Osteoblast (primary cell): ENCODE results near the gene CEP152. TPM values are rescaled to one million over a fixed set of nuclear protein-coding genes. Genes with fewer than 3 reads are reported as not detected.

Source experiments
- DNase-seq: peaks from one replicate; pipeline ENCODE4 v3.0.0; 2011; ENCODE audit warnings: low spot score, mixed read lengths; ENCODE audit not compliant: insufficient read length; ENCODE audit errors: missing footprints
- H2AFZ ChIP-seq: 2 replicates; pipeline ENCODE4 v1.6.0; 2011; ENCODE audit warnings: mild to moderate bottlenecking, low read length
- H3K27ac ChIP-seq: 2 replicates; pipeline ENCODE4 v1.5.1; 2011; ENCODE audit warnings: mild to moderate bottlenecking, low read depth, low read length, moderate library complexity
- H3K27me3 ChIP-seq: 2 replicates; pipeline ENCODE4 v1.6.0; 2012; ENCODE audit warnings: mild to moderate bottlenecking, control low read depth, inconsistent platforms, low read length, moderate library complexity; ENCODE audit not compliant: insufficient read depth
- H3K36me3 ChIP-seq: 2 replicates; pipeline ENCODE4 v1.5.1; 2011; ENCODE audit warnings: mild to moderate bottlenecking, low read length, control low read depth, moderate library complexity; ENCODE audit not compliant: insufficient read depth
- H3K4me1 ChIP-seq: 2 replicates; pipeline ENCODE4 v1.5.1; 2011; ENCODE audit warnings: mild to moderate bottlenecking, low read length, control low read depth, moderate library complexity; ENCODE audit not compliant: insufficient read depth
- H3K4me2 ChIP-seq: 2 replicates; pipeline ENCODE4 v1.6.0; 2011; ENCODE audit warnings: mild to moderate bottlenecking, low read length; ENCODE audit not compliant: insufficient read depth
- H3K4me3 ChIP-seq: fragments of 200-600 bp; sonication (generic); 3 replicates; pipeline ENCODE4 v1.5.1; 2012; ENCODE audit warnings: mild to moderate bottlenecking, low read length, inconsistent platforms; ENCODE audit not compliant: insufficient read depth
- H3K79me2 ChIP-seq: 2 replicates; pipeline ENCODE4 v1.6.0; 2012; ENCODE audit warnings: mild to moderate bottlenecking, low read length, control low read depth, inconsistent platforms; ENCODE audit not compliant: insufficient read depth
- H3K9me3 ChIP-seq: 2 replicates; pipeline ENCODE4 v1.5.1; 2011; ENCODE audit warnings: low read depth, low read length, control low read depth
- H4K20me1 ChIP-seq: 2 replicates; pipeline ENCODE4 v1.6.0; 2012; ENCODE audit warnings: mild to moderate bottlenecking, low read length, control low read depth; ENCODE audit not compliant: insufficient read depth
- total RNA-seq: library from RNA; depleted of rRNA; stranded (reverse); fragments of >200 nt; gene quantifications from 2 replicates; pipeline ENCODE4 v1.2.3, GENCODE V29; 2012
- TF ChIP-seq, protein P1 (sequence below): IDR thresholded peaks from 2 replicates; pipeline ENCODE4 v1.5.1; 2011; ENCODE audit warnings: mild to moderate bottlenecking, low read depth, low read length, moderate library complexity; ENCODE audit errors: extremely low read depth

Gene CEP152
- total RNA-seq, 1 donor = 4.3 TPM

DNA sequence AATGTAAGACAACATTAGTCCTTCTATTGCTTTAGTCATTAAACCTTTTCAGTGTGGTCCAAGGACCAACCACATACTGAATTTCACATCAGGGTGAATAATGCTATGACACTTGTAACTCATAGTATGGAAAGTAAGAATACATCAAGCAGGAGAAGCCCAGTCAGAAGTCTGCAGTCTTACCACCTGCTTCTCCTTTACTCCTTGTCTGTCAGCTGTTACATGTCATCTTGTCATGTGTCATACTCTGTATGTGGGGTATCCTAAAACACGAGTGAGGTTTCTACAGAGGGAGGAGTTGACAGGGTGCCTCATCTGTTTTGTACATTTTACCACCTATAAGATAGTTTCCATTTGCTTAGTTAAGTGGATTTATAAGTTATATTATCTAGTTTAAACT, 34.3 kb upstream of the CEP152 start:
- Histone ChIP-seq H3K4me2 (no peak overlapping the region), H2AFZ (no peak overlapping the region), H3K9me3 (no peaks in the 10 kb centered on the region), H3K4me1 (no peaks in the 10 kb centered on the region), H3K4me3 (no peak overlapping the region), H3K27ac (no peak overlapping the region), H3K36me3 (no peaks in the 10 kb centered on the region), H3K27me3 (no peaks in the 10 kb centered on the region), H3K79me2 (no peaks in the 10 kb centered on the region), H4K20me1 (no peaks in the 10 kb centered on the region)
- no peak for DNase-seq
- TF ChIP-seq, protein P1, sequence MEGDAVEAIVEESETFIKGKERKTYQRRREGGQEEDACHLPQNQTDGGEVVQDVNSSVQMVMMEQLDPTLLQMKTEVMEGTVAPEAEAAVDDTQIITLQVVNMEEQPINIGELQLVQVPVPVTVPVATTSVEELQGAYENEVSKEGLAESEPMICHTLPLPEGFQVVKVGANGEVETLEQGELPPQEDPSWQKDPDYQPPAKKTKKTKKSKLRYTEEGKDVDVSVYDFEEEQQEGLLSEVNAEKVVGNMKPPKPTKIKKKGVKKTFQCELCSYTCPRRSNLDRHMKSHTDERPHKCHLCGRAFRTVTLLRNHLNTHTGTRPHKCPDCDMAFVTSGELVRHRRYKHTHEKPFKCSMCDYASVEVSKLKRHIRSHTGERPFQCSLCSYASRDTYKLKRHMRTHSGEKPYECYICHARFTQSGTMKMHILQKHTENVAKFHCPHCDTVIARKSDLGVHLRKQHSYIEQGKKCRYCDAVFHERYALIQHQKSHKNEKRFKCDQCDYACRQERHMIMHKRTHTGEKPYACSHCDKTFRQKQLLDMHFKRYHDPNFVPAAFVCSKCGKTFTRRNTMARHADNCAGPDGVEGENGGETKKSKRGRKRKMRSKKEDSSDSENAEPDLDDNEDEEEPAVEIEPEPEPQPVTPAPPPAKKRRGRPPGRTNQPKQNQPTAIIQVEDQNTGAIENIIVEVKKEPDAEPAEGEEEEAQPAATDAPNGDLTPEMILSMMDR = no peak

DNA sequence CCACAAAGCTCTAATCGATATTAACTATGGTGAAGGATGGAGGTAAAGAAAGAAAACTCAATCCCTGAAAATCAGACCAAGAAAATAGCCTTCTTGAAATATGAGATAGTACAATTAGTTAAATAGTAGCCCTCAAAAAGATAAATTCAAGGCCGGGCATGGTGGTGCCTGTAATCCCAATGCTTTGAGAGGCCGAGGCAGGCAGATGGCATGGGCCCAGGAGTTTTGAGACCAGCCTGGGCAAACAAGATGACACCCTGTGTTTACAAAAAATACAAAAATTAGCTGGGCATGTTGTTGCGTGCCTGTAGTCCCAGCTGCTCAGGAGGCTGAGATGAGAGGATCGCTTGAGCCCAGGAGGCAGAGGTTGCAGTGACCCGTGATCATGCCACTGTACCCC, 31.6 kb upstream of the CEP152 start:
- Histone ChIP-seq H3K79me2 (no peaks in the 10 kb centered on the region), H3K4me1 (no peaks in the 10 kb centered on the region), H3K36me3 (no peaks in the 10 kb centered on the region), H2AFZ (no peak overlapping the region), H3K4me2 (no peak overlapping the region), H3K9me3 (no peaks in the 10 kb centered on the region), H4K20me1 (no peaks in the 10 kb centered on the region), H3K27ac (no peak overlapping the region), H3K4me3 (no peak overlapping the region), H3K27me3 (no peaks in the 10 kb centered on the region)
- no peak for DNase-seq
- TF ChIP-seq, protein P1 = no peak

DNA sequence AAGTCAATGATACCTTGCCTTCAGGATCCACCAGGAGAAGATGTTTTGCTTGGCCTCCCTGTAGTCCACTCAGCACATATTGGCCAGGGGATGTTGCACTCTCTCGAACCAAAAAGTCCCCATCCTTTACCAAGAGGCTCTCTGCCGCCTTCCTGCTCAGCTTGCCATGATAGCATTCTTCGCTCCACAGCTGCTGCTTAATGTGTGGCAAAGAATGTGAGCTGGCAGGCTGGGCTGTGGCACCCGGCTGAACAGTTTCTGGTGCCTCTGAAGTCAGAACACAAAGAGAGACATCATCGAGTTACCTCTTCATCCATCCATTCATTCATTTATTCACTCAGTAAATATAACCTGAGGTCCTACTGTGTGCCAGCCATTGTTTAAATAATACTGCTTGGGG, 23.9 kb upstream of the CEP152 start:
- H3K36me3 ChIP-seq = no peaks in the 10 kb centered on the region
- H3K9me3 ChIP-seq = no peaks in the 10 kb centered on the region
- H2AFZ ChIP-seq = no peak overlapping the region
- DNase-seq = no peak
- no peak overlapping the region for H3K27ac ChIP-seq
- H4K20me1 ChIP-seq = no peaks in the 10 kb centered on the region
- H3K4me2 ChIP-seq = no peak overlapping the region
- H3K4me1 ChIP-seq = no peaks in the 10 kb centered on the region
- no peaks in the 10 kb centered on the region for H3K79me2 ChIP-seq
- H3K4me3 ChIP-seq = no peak overlapping the region
- TF ChIP-seq, protein P1 = no peak
- H3K27me3 ChIP-seq = no peaks in the 10 kb centered on the region

DNA sequence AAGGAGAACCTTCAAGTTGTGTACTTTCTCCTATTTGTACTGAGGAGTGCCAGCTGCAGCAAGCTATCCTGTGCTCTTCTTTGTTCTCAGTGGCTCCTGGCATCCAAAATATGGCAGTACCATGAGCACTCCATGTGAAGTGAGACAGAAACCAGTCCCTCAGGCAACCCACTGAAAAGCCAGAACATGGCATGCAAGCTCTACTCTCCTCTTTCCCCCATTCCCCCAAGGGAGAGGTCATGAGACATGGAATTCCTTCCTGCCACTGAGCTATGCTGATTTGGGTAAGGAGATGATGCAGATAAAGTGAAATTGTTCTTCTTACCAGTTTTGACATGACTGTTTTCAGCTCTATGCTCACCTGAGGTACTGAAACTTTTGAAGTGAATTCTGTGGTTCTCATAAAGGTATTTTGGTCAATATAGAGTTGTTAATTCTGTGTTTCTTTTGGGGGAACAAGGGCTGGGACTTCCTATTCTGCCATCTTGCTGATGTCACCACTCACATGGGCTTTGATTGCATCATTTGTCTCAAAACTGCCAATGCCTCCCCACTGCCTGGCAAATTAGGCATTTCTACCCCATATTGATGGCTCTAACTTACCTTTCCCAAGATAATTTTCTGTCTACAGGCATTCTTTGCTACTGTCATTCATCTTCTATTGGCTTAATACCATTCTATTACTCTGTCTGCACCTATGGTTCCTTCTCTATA, 22.8 kb upstream of the CEP152 start:
- no peak overlapping the region for H2AFZ ChIP-seq
- no peaks in the 10 kb centered on the region for H3K79me2 ChIP-seq
- no peaks in the 10 kb centered on the region for H3K9me3 ChIP-seq
- no peak overlapping the region for H3K27ac ChIP-seq
- H4K20me1 ChIP-seq = no peaks in the 10 kb centered on the region
- H3K4me1 ChIP-seq = no peaks in the 10 kb centered on the region
- H3K27me3 ChIP-seq = no peaks in the 10 kb centered on the region
- H3K4me2 ChIP-seq = no peak overlapping the region
- TF ChIP-seq, protein P1 = no peak
- H3K36me3 ChIP-seq = no peaks in the 10 kb centered on the region
- no peak overlapping the region for H3K4me3 ChIP-seq
- no peak for DNase-seq
